Activated CD8-positive, alpha-beta T cell treated with anti-CD3 and anti-CD28 coated beads, Interleukin-2, amount 10 ng/mL, durations not matched to agents 7 days and 5 days (primary cell): ENCODE measurements around the gene EPN2. TPM values are rescaled to one million over a fixed set of nuclear protein-coding genes. Genes with fewer than 3 reads are reported as not detected.

Source experiments
- ATAC-seq: fragments of 150-1000 bp; cut with Tn5 transposase; one replicate; pipeline ENCODE4 v1.10.0; 2021; ENCODE audit warnings: moderate library complexity
- CTCF ChIA-PET: fragments of 350-600 bp; sonication (Branson Sonifier 250); formaldehyde crosslinking; loops from one replicate; lab custom pipeline; 2021; ENCODE audit warnings: antibody characterized with exemption; lab: Charles Lee
- POLR2A ChIA-PET: fragments of 350-600 bp; sonication (Branson Sonifier 250); formaldehyde crosslinking; loops from one replicate; lab custom pipeline; 2021; ENCODE audit warnings: antibody characterized with exemption; lab: Charles Lee
- DNase-seq: peaks from one replicate; pipeline ENCODE4 v3.0.0-alpha.2; 2020
- H3K27ac Mint-ChIP-seq: one replicate; pipeline ENCODE4 v1.8.0; 2021; ENCODE audit warnings: mild to moderate bottlenecking, mixed read lengths
- H3K27me3 Mint-ChIP-seq: one replicate; pipeline ENCODE4 v1.8.0; 2021; ENCODE audit warnings: low read depth, mixed read lengths
- H3K36me3 Mint-ChIP-seq: one replicate; pipeline ENCODE4 v1.8.0; 2021; ENCODE audit warnings: low read depth, mixed read lengths
- H3K4me1 Mint-ChIP-seq: one replicate; pipeline ENCODE4 v1.8.0; 2021; ENCODE audit warnings: low read depth, mixed read lengths
- H3K4me3 Mint-ChIP-seq: one replicate; pipeline ENCODE4 v1.8.0; 2021; ENCODE audit warnings: mild to moderate bottlenecking, mixed read lengths
- H3K9me3 Mint-ChIP-seq: one replicate; pipeline ENCODE4 v1.8.0; 2022; ENCODE audit warnings: mixed read lengths; ENCODE audit not compliant: insufficient read depth
- total RNA-seq, 2 experiments: library from RNA; stranded (reverse); gene quantifications; one replicate each; pipeline ENCODE4 v1.2.3, GENCODE V29; 2021

EPN2 gene
- total RNA-seq, 2 experiments from 2014 or later, result 2.8 to 3.1 TPM

DNA sequence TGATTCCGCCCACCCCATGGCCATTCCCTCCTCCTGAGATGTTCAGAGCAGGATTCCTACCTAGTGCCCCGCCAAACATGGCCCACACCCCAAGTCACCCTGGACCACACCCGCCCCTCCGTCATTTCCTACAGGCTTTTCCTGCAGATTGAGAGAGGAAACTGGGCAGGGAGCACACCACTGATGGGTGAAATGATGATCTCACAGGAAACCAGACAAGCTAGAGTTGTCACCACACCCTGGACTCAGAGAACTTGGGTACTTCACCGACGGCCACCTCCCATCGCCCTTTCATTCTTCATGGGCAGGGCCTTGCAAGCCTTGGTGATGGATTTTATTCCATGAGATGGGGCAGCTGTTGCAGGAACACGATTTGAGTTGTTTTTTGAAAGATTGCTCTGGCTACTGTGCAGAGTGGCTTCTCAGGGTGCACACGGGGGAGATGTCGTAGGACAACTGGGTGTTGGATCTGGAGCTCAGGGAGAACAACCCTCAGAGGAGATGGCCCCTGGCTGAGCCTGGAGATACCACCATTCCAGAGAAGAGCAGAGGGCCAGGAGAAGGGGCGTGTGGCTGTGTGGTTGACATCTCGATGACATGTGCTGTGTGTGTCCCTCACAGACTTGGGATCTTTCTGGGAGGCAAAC, 132.8 kb downstream of the EPN2 start:
- H3K4me1 Mint-ChIP-seq, result peaks cover 53% of the 10 kb centered on the region
- DNase-seq (peak; percentile 68), ATAC-seq (peak; percentile 70)
- POLR2A ChIA-PET, result interaction anchor here (1.7 kb wide), 1 partner anchor 8 kb away, joined by 6 read pairs; the partner anchor contains the start of gene MAPK7
- H3K4me3 Mint-ChIP-seq, result peak overlapping the region; percentile 75
- no peaks in the 10 kb centered on the region for H3K9me3 Mint-ChIP-seq
- no peaks in the 10 kb centered on the region for H3K36me3 Mint-ChIP-seq
- CTCF ChIA-PET, result interaction anchor here (0.7 kb wide), 1 partner anchor 116 kb away, joined by 3 read pairs; no protein-coding TSS in a partner anchor
- H3K27ac Mint-ChIP-seq, result peak overlapping the region; percentile 86
- H3K27me3 Mint-ChIP-seq, result peaks cover 14% of the 10 kb centered on the region

DNA sequence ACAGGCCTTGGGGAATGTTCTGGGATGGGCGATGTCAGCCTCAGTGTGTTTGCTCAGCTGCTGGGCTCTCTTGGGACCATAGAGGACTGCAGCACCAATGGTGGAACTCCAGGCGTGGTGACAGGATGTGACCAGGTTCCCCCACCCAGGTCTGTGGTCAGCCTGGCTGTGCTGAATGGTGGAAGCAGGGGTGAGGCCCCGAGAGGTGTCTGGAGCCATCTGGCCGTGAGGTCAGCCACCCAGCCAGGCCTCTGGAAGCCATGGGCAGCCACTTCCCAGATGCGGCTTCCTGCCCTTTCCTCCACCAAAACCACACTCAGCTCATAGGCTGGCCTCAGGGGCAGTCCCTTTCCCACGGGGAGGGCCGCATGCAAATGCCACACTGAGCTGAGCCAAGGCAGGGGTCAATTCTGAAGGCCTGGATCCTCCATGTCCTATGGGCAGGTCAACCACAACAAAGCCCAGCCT, 133.4 kb downstream of the EPN2 start:
- Mint-ChIP-seq H3K36me3 (no peaks in the 10 kb centered on the region), H3K27me3 (peaks cover 13% of the 10 kb centered on the region), H3K4me1 (peaks cover 53% of the 10 kb centered on the region), H3K9me3 (no peaks in the 10 kb centered on the region), H3K27ac (peak overlapping the region; percentile 86), H3K4me3 (peak overlapping the region; percentile 75)
- ChIA-PET CTCF (interaction anchor here (0.7 kb wide), 1 partner anchor 116 kb away, joined by 3 read pairs; no protein-coding TSS in a partner anchor), POLR2A (interaction anchor here (1.7 kb wide), 1 partner anchor 8 kb away, joined by 6 read pairs; the partner anchor contains the start of gene MAPK7)
- ATAC-seq (peak; percentile 52), DNase-seq (peak; percentile 58)

- Mint-ChIP-seq H3K36me3 (no peaks in the 10 kb centered on the region), H3K9me3 (no peaks in the 10 kb centered on the region), H3K4me3 (peak overlapping the region; percentile 6), H3K27ac (peak overlapping the region; percentile 86), H3K27me3 (peaks cover 10% of the 10 kb centered on the region), H3K4me1 (peaks cover 58% of the 10 kb centered on the region)
- ChIA-PET POLR2A (no interaction called here), CTCF (interaction anchor here (1.6 kb wide), 1 partner anchor 8 kb away, joined by 7 read pairs; the partner anchor contains the start of gene B9D1)
- ATAC-seq (no peak), DNase-seq (peak; percentile 38)
Measured at GRCh38 chr17:19371259-19372010, 134.3 kb downstream of the EPN2 start.

DNA sequence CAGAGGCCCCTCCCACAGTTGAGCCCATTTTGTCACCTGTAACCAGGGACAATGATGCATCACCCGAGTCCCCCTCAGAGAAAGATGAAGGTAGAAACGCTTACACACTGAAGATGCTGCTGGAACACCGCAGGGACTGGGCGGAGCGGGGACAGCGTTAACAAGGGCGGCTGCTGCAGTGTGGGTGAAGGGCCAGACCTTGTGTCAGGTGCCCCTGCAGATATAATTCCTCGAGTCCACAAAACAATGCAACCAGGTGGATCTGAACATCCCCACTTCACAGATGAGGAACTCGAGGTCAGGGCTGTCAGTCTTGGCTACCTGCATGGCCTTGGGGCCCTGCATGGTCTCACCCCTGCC, 134.8 kb downstream of the EPN2 start:
- Mint-ChIP-seq H3K4me1 (peaks cover 58% of the 10 kb centered on the region), H3K27me3 (peaks cover 10% of the 10 kb centered on the region), H3K36me3 (no peaks in the 10 kb centered on the region), H3K4me3 (no peak overlapping the region), H3K27ac (peak overlapping the region; percentile 33), H3K9me3 (no peaks in the 10 kb centered on the region)
- CTCF ChIA-PET, result interaction anchor here (1.6 kb wide), 1 partner anchor 9 kb away, joined by 7 read pairs; the partner anchor contains the start of gene B9D1
- POLR2A ChIA-PET, result no interaction called here
- no peak for ATAC-seq
- DNase-seq, result no peak

DNA sequence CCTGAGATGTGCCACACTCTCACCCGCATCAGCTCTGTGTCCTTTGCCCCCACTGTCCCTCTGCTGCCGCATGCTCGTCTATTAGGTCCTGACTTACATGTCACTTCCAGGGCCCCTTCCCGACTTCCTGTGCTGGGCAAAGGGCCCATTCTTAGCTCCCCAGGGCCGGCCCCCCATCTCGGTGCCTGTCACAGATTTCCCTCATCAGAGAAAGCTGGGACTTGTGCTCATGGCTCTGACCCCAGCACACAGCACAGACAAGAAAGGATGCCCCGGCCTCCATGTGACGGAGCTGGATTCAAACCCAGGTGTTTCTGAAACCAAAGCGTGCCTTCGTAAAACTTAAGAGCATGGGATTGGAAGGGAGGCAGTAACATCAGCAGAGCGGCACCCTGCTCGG, 135.3 kb downstream of the EPN2 start:
- no peaks in the 10 kb centered on the region for H3K9me3 Mint-ChIP-seq
- no peaks in the 10 kb centered on the region for H3K36me3 Mint-ChIP-seq
- ChIA-PET CTCF (interaction anchor here (1.6 kb wide), 1 partner anchor 9 kb away, joined by 7 read pairs; the partner anchor contains the start of gene B9D1), POLR2A (no interaction called here)
- H3K27me3 Mint-ChIP-seq, result peaks cover 10% of the 10 kb centered on the region
- ATAC-seq (no peak), DNase-seq (no peak)
- no peak overlapping the region for H3K27ac Mint-ChIP-seq
- H3K4me1 Mint-ChIP-seq, result peaks cover 60% of the 10 kb centered on the region
- no peak overlapping the region for H3K4me3 Mint-ChIP-seq

- DNase-seq (no peak), ATAC-seq (no peak)
- Mint-ChIP-seq H3K36me3 (no peaks in the 10 kb centered on the region), H3K27me3 (peaks cover 10% of the 10 kb centered on the region), H3K4me3 (no peak overlapping the region), H3K4me1 (peaks cover 55% of the 10 kb centered on the region), H3K9me3 (no peaks in the 10 kb centered on the region), H3K27ac (no peak overlapping the region)
- ChIA-PET CTCF (no interaction called here), POLR2A (no interaction called here)
Measured at GRCh38 chr17:19372866-19373504, 135.8 kb downstream of the EPN2 start.

GRCh38 chr17:19374136-19374535, 137.0 kb downstream of the EPN2 start:
- ChIA-PET CTCF (interaction anchor here (1.4 to 2.0 kb wide), 2 partner anchors 11 to 73 kb away, joined by 6 to 14 read pairs; partner anchors contain the start of gene B9D1), POLR2A (no interaction called here)
- peaks cover 55% of the 10 kb centered on the region for H3K4me1 Mint-ChIP-seq
- H3K9me3 Mint-ChIP-seq, result no peaks in the 10 kb centered on the region
- ATAC-seq (no peak), DNase-seq (no peak)
- peaks cover 10% of the 10 kb centered on the region for H3K27me3 Mint-ChIP-seq
- H3K4me3 Mint-ChIP-seq, result no peak overlapping the region
- no peak overlapping the region for H3K27ac Mint-ChIP-seq
- H3K36me3 Mint-ChIP-seq, result peaks cover 3% of the 10 kb centered on the region

DNA sequence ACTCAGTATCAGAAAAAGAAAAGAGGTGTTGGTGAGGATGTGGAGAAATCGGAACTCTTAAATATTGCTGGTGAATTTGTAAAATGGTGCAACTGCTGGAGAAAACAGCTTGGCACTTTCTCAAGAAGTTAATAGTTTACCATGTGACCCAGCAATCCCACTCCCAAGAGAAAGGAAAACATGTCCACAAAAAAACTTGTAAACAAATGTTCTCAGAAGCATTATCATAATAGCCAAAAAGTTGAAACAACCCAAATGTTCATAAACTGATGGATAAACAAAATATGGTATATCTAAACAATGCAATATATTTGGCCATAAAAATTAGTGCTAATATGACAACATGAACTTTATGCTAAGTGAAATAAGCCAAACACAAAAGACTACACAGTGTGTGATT, 138.6 kb downstream of the EPN2 start:
- Mint-ChIP-seq H3K4me3 (no peak overlapping the region), H3K27ac (no peak overlapping the region)
- CTCF ChIA-PET, result interaction anchor here (2.0 kb wide), 1 partner anchor 13 kb away, joined by 14 read pairs; the partner anchor contains the start of gene B9D1

DNA sequence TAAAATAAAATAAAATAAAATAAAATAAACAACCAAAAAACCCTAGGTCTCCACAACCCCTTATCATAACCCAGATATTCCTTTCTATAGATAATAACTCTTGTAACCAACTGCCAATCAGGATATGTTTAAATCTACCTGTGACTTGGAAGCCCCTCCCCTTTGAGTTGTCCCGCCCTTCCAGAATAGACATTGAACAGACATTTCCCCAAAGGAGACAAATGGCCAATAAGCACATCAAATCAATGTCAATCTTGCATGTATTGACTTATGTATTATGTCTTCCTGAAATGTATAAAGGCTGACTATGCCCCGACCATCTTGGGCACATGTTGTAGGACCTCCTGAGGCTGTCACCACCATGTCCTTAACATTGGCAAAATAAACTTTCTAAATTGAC, 139.6 kb downstream of the EPN2 start:
- ChIA-PET CTCF (interaction anchor here (1.1 to 2.6 kb wide), 5 partner anchors 10 to 272 kb away, joined by 3 to 61 read pairs (median 7); partner anchors contain the start of genes ALDH3A2 and B9D1), POLR2A (interaction anchor here (1.0 kb wide), 1 partner anchor 272 kb away, joined by 4 read pairs; the partner anchor contains the start of gene ALDH3A2)
- H3K27me3 Mint-ChIP-seq, result peaks cover 10% of the 10 kb centered on the region
- no peaks in the 10 kb centered on the region for H3K9me3 Mint-ChIP-seq
- DNase-seq (no peak), ATAC-seq (no peak)
- H3K27ac Mint-ChIP-seq, result peak overlapping the region; percentile 96
- peaks cover 28% of the 10 kb centered on the region for H3K36me3 Mint-ChIP-seq
- H3K4me1 Mint-ChIP-seq, result peaks cover 34% of the 10 kb centered on the region
- H3K4me3 Mint-ChIP-seq, result peak overlapping the region; percentile 97

More for the DNA sequence above, 138.6 kb downstream of the EPN2 start:
- DNase-seq (no peak), ATAC-seq (no peak)
- Mint-ChIP-seq H3K4me1 (peaks cover 45% of the 10 kb centered on the region), H3K36me3 (peaks cover 19% of the 10 kb centered on the region), H3K9me3 (no peaks in the 10 kb centered on the region), H3K27me3 (peaks cover 10% of the 10 kb centered on the region)
- POLR2A ChIA-PET, result no interaction called here

GRCh38 chr17:19377602-19378415, 140.6 kb downstream of the EPN2 start:
- peak; percentile 98 for DNase-seq
- peak overlapping the region; percentile 96 for H3K27ac Mint-ChIP-seq
- H3K9me3 Mint-ChIP-seq, result no peaks in the 10 kb centered on the region
- CTCF ChIA-PET, result interaction anchor here (0.9 to 2.6 kb wide), 11 partner anchors 9 to 271 kb away, joined by 3 to 61 read pairs (median 5); partner anchors contain the start of genes ALDH3A2 and B9D1
- H3K4me3 Mint-ChIP-seq, result peak overlapping the region; percentile 97
- POLR2A ChIA-PET, result interaction anchor here (0.8 to 1.6 kb wide), 5 partner anchors 8 to 314 kb away, joined by 3 to 6 read pairs (median 4); partner anchors contain the start of genes ALDH3A2 and B9D1
- H3K4me1 Mint-ChIP-seq, result peaks cover 25% of the 10 kb centered on the region
- ATAC-seq, result peak; percentile 97
- peaks cover 28% of the 10 kb centered on the region for H3K36me3 Mint-ChIP-seq
- peaks cover 10% of the 10 kb centered on the region for H3K27me3 Mint-ChIP-seq
